Right cardiac atrium (tissue), 5 donors: ENCODE results near the gene SPATA31A5. TPM values are rescaled to one million over a fixed set of nuclear protein-coding genes. Genes with fewer than 3 reads are reported as not detected.
"Not testable (repeated sequence)": the region's sequence is repeated elsewhere in the genome, so short reads cannot be mapped to it uniquely, and the experiment has no call there.

ENCODE experiments used
- ATAC-seq, 2 donors: fragments of 200-7000 bp; cut with Tn5 transposase; one replicate each; pipeline versions ENCODE4 v1.8.0 to v1.9.1; 2020; ENCODE audit warnings: moderate library complexity in 2 of 2, mild to moderate bottlenecking in 1 of 2
- DNase-seq, 3 donors: peaks; one replicate each; pipeline ENCODE4 v3.0.0-alpha.2; 2020
- H3K27ac ChIP-seq: one replicate; pipeline ENCODE4 v1.5.1; 2013; ENCODE audit warnings: mild to moderate bottlenecking, low read length, control low read depth, moderate library complexity
- H3K27me3 ChIP-seq: one replicate; pipeline ENCODE4 v1.6.1; 2013; ENCODE audit not compliant: control insufficient read depth, insufficient read depth
- H3K4me1 ChIP-seq: one replicate; pipeline ENCODE4 v1.6.1; 2013; ENCODE audit warnings: low read length; ENCODE audit not compliant: control insufficient read depth, insufficient read depth
- H3K4me3 ChIP-seq: one replicate; pipeline ENCODE4 v1.5.1; 2013; ENCODE audit warnings: low read length, control low read depth
- H3K9me3 ChIP-seq: one replicate; pipeline ENCODE4 v1.6.1; 2013; ENCODE audit warnings: low read length; ENCODE audit not compliant: control insufficient read depth
- WGBS: extraction: QIAGEN DNeasy Blood & Tissue Kit; methylation state at CpG from one replicate; pipeline ENCODE4 v1.1.7; 2013; 5-methylcytosine and 5-hydroxymethylcytosine counted together
- intact Hi-C, 4 donors: fragments of 100-400 bp; cut with DNase I; formaldehyde crosslinking; loops; one replicate each; pipeline versions ENCODE4 v1.11.0 to v1.14.0; 2022 to 2023
- long read RNA-seq, 4 donors: library from polyadenylated mRNA; unstranded; transcript quantifications; one replicate each; pipeline ENCODE4 v2.0.0, GENCODE V29; 2020 to 2021
- polyA plus RNA-seq: library from polyadenylated mRNA; stranded (reverse); fragments of 200-250 nt; gene quantifications from one replicate; pipeline ENCODE4 v1.2.3, GENCODE V29; 2013
- total RNA-seq, 4 donors: library from RNA; stranded (reverse); fragmentation: NEBNext Ultra II Directional; extraction: Animal tissue kit (Norgen Biotek cat#: 25700); gene quantifications; one replicate each; pipeline ENCODE4 v1.2.1, GENCODE V29; 2021
- donor health status: healthy with polysubstance abuse.
- donor health status: DM: no; HTN: yes; CAD: no.
- donor health status: DM: no; HTN: no; CAD: no.
- donor health status: DM: no; HTN: yes; CAD: no; lungs with severe emphysema.
- donor health status: DM: yes; HTN: yes; CAD: no.

Gene SPATA31A5
- total RNA-seq (not detected), polyA plus RNA-seq (not detected)
- long read RNA-seq, donor 1 = 0 reads
- long read RNA-seq, donor 2 = 0 reads
- long read RNA-seq, donor 3 = 0 reads
- long read RNA-seq, donor 4 = 0 reads

DNA sequence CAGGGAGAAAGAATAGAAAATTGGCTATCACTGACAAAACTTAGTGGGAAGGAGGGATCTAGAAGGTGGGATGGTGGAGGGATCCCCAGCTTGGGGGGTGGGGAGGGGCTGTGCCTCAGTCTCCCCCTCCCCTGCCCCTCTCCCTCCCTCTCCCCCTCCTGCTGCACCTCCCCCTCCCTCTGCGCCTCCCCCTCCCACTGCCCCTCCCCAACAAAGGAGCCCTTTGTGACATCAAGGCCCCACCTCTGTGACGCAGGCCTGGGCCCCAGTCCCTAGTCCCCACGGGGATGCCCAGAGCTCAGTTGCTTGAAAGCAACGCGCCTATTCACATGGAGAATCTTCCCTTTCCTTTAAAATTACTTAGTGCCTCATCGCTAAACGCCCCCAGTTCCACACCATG is at the start of gene SPATA31A5:
TSS of gene SPATA31A5 (plus strand) at position 301 of the 400 bp plus-strand sequence. CDS start at position 330, 29 bp downstream.
- intact Hi-C loops, H3K27ac ChIP-seq, H3K4me3 ChIP-seq, ATAC-seq, H3K4me1 ChIP-seq, DNase-seq, H3K27me3 ChIP-seq, H3K9me3 ChIP-seq: not testable (repeated sequence)
- no CpG with 5 or more reads among the region's 7 CpGs for WGBS

DNA sequence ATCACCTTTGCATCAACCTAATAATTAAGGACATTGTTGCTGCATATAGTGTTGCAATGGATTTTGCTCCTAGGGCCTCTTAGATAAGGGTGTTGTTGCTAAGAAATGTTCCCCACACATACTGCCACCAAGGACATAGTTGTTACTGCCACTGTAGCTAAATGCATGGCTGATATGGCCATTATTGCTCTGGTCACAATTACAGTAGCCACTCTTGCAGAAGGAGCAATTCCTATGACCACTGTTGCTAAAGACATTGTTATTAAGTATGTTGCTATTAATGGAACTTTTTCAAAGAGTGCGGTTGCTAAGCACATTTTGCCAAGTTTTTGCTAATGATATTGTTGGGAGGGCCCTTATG is 48.8 kb downstream of the SPATA31A5 start:
- WGBS = no CpG with 5 or more reads among the region's 1 CpG
- ATAC-seq = peak; percentile 57 to 80
- H3K4me3 ChIP-seq, intact Hi-C loops, H3K9me3 ChIP-seq, H3K27ac ChIP-seq, H3K4me1 ChIP-seq, H3K27me3 ChIP-seq, DNase-seq: not testable (repeated sequence)

DNA sequence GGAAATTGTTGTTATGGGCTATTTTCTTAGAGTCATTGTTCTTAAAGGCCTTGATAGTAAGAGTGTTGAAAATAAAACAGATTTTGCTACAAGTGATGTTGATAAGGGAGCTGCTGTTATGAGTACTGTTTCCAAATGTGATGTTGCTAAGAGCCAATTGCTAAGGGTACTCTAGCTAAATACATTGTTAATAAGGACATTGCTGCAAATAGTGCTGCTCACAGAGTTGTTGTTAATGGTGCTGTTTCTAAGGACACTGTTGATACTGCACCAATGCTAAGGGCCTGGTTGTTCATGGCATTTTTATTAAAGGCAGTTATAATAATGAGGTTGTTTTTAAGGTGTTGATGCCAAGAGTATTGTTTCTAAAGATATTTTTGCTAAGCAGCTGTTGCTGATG is 52.2 kb downstream of the SPATA31A5 start:
- H3K4me3 ChIP-seq, H3K27ac ChIP-seq, H3K9me3 ChIP-seq, intact Hi-C loops, H3K4me1 ChIP-seq, DNase-seq, H3K27me3 ChIP-seq: not testable (repeated sequence)
- peak; percentile 77 to 89 for ATAC-seq
